Lower leg skin (tissue), 3 donors: Measurements from ENCODE around the gene WIPF2.

Experiments used
- CTCF ChIP-seq, 3 donors: fragments of 450-650 bp; IDR thresholded peaks; one replicate each; pipeline ENCODE4 v1.5.1; 2016; ENCODE audit warnings: antibody characterized with exemption in 3 of 3, mild to moderate bottlenecking in 3 of 3, moderate library complexity in 2 of 3
- POLR2A ChIP-seq, 2 donors: fragments of 450-650 bp; IDR thresholded peaks; one replicate each; pipeline ENCODE4 v1.6.1; 2016 to 2017; ENCODE audit warnings: antibody characterized with exemption in 2 of 2, mild to moderate bottlenecking in 1 of 2, moderate library complexity in 1 of 2

GRCh38 chr17:40310882-40311391 lies 91.8 kb downstream of the WIPF2 start:
- TF ChIP-seq CTCF (IDR thresholded peaks at IDR 0.05) = no peak
- TF ChIP-seq POLR2A (IDR thresholded peaks at IDR 0.05) = no peak
